Measurements from ENCODE around the gene STPG1. TPM values are rescaled to one million over a fixed set of nuclear protein-coding genes. Genes with fewer than 3 reads are reported as not detected.

STPG1 gene
- total and polyA plus RNA-seq, 2 donors (not counting 3 experiments of a cell fraction or from before 2014, with no cell fraction given) = 6.3 to 10.2 TPM

DNA sequence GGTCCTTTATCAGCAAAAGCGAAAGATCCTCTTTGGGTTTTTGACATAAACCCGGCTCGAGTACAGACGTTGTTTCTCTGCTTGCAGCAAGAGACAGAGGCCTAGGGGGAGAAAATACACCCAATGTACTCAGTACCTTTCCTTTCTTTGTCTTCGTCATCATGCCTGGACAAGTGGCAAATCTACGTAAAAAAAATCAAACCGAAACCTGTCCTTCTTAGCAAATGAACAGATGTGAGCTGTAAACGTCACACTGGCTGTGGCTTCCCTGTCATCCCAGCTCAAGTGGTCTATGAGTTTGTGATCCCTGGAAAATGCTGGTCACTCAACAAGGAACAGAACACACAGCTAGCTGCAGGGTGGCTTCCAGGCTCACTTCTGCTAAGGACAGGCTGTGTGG, 39.9 kb downstream of the STPG1 start:
- POLR2A ChIA-PET = no interaction called here
- TF ChIP-seq POLR2AphosphoS5 (IDR thresholded peaks at IDR 0.05; ENCODE audit: insufficient read depth, low read depth, low read length) = no peak
- no peak for TF ChIP-seq FOS (IDR thresholded peaks at IDR 0.05; ENCODE audit: borderline replicate concordance, insufficient read depth, low read length)
- TF ChIP-seq MYC (IDR thresholded peaks at IDR 0.05; ENCODE audit: low read depth, low read length) = no peak
- TF ChIP-seq, protein P1, sequence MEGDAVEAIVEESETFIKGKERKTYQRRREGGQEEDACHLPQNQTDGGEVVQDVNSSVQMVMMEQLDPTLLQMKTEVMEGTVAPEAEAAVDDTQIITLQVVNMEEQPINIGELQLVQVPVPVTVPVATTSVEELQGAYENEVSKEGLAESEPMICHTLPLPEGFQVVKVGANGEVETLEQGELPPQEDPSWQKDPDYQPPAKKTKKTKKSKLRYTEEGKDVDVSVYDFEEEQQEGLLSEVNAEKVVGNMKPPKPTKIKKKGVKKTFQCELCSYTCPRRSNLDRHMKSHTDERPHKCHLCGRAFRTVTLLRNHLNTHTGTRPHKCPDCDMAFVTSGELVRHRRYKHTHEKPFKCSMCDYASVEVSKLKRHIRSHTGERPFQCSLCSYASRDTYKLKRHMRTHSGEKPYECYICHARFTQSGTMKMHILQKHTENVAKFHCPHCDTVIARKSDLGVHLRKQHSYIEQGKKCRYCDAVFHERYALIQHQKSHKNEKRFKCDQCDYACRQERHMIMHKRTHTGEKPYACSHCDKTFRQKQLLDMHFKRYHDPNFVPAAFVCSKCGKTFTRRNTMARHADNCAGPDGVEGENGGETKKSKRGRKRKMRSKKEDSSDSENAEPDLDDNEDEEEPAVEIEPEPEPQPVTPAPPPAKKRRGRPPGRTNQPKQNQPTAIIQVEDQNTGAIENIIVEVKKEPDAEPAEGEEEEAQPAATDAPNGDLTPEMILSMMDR (IDR thresholded peaks at IDR 0.05; ENCODE audit: extremely low read depth in 1 of 2, insufficient read depth in 1 of 2, low read depth in 1 of 2, low read length in 2 of 2) = no peak
- TF ChIP-seq GATA2 (IDR thresholded peaks at IDR 0.05; ENCODE audit: insufficient read depth, insufficient read length, low read depth, low read length) = no peak
- TF ChIP-seq JUN (IDR thresholded peaks at IDR 0.05; ENCODE audit: borderline replicate concordance, insufficient read depth, insufficient read length, low read depth) = no peak
- TF ChIP-seq, protein P2, sequence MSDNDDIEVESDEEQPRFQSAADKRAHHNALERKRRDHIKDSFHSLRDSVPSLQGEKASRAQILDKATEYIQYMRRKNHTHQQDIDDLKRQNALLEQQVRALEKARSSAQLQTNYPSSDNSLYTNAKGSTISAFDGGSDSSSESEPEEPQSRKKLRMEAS (IDR thresholded peaks at IDR 0.05; ENCODE audit: insufficient read depth, insufficient read length) = no peak
- dilution Hi-C loops (cut with MboI; ENCODE audit: extremely low pct_ligation_motif_present, low sequenced_read_pairs) = no loop called here

More for the DNA sequence above, 39.9 kb downstream of the STPG1 start:
- H3K79me2 ChIP-seq (ENCODE audit: control insufficient read depth, insufficient read depth, low read length) = no peaks in the 10 kb centered on the region
- H3K9ac ChIP-seq (replicated peaks; ENCODE audit: extremely low read depth, insufficient read depth, low read length) = no peak overlapping the region
- no peaks in the 10 kb centered on the region for H3K36me3 ChIP-seq (ENCODE audit: control insufficient read depth in 2 of 2, extremely low read depth in 1 of 2, insufficient read depth in 2 of 2, low read length in 2 of 2)
- H4K20me1 ChIP-seq (replicated peaks; ENCODE audit: control insufficient read depth, extremely low read depth, insufficient read depth, low read length) = no peaks in the 10 kb centered on the region
- no peak overlapping the region for H2AFZ ChIP-seq (ENCODE audit: low read depth, low read length)
- H3K27me3 ChIP-seq (ENCODE audit: control insufficient read depth in 2 of 2, insufficient read depth in 2 of 2, low read length in 2 of 2) = no peaks in the 10 kb centered on the region
- CTCF ChIA-PET = interaction anchor here (1.2 to 2.5 kb wide), 2 partner anchors 12 to 172 kb away, joined by 3 to 10 read pairs; no protein-coding TSS in a partner anchor
- H3K9me1 ChIP-seq (replicated peaks; ENCODE audit: control insufficient read depth, extremely low read depth, insufficient read depth, low read length) = no peaks in the 10 kb centered on the region
- H3K9me3 ChIP-seq (replicated peaks; ENCODE audit: control insufficient read depth, insufficient read depth, low read length) = no peaks in the 10 kb centered on the region
- H3K4me1 ChIP-seq (ENCODE audit: control insufficient read depth, extremely low read depth, insufficient read depth, low read length) = no peaks in the 10 kb centered on the region
- intact Hi-C loops (cut with micrococcal nuclease) = no loop called here
- DNase-seq (ENCODE audit: low read depth, low spot score) (no peak), FAIRE-seq (no peak)
- no TSS peak for BruUV-seq (replicated peaks)
- H3K4me3 ChIP-seq (replicated peaks in 1 of 3; ENCODE audit: insufficient read depth in 1 of 3, low read depth in 1 of 3, low read length in 3 of 3) = no peak overlapping the region
- H3K27ac ChIP-seq (ENCODE audit: insufficient read depth, low read depth, low read length) = no peak overlapping the region
- no peak overlapping the region for H3K4me2 ChIP-seq (ENCODE audit: insufficient read depth, low read length)

Data from endothelial cell of umbilical vein (primary cell).